Loucy (cell line): ENCODE results near the gene OGDH.

Experiments used
- H2AFZ ChIP-seq: fragments of 200-600 bp; sonication (generic); 2 replicates; pipeline ENCODE4 v1.6.0; 2016; ENCODE audit warnings: antibody characterized with exemption, mild to moderate bottlenecking, low read length, moderate library complexity
- H3F3A ChIP-seq: fragments of 200-600 bp; 2 replicates; pipeline ENCODE4 v1.6.0; 2016; ENCODE audit warnings: antibody characterized with exemption, low read depth, mild to moderate bottlenecking
- H3K27me3 ChIP-seq: fragments of 200-600 bp; sonication (generic); 2 replicates; pipeline ENCODE4 v1.6.1; 2014; ENCODE audit warnings: low read length, mild to moderate bottlenecking; ENCODE audit not compliant: insufficient read depth, poor library complexity, severe bottlenecking
- H3K36me3 ChIP-seq: fragments of 200-600 bp; sonication (generic); 2 replicates; pipeline ENCODE4 v1.6.1; 2016; ENCODE audit warnings: low read length; ENCODE audit not compliant: insufficient read depth
- H3K4me1 ChIP-seq: fragments of 200-600 bp; sonication (generic); 2 replicates; pipeline ENCODE4 v1.5.1; 2014; ENCODE audit warnings: low read length, mild to moderate bottlenecking; ENCODE audit not compliant: insufficient read depth, poor library complexity, severe bottlenecking
- H3K4me2 ChIP-seq: fragments of 200-600 bp; sonication (generic); 2 replicates; pipeline ENCODE4 v1.6.0; 2014; ENCODE audit warnings: antibody characterized with exemption, low read length, low read depth, mild to moderate bottlenecking; ENCODE audit not compliant: poor library complexity, severe bottlenecking
- H3K4me3 ChIP-seq: fragments of 200-600 bp; sonication (generic); 2 replicates; pipeline ENCODE4 v1.5.1; 2014; ENCODE audit warnings: low read length, mild to moderate bottlenecking, mixed read lengths; ENCODE audit not compliant: poor library complexity, severe bottlenecking
- H3K79me2 ChIP-seq: fragments of 200-600 bp; sonication (generic); 2 replicates; pipeline ENCODE4 v1.6.1; 2014; ENCODE audit warnings: low read length; ENCODE audit not compliant: insufficient read depth
- H3K9ac ChIP-seq: fragments of 200-600 bp; sonication (generic); 2 replicates; pipeline ENCODE4 v1.6.0; 2014; ENCODE audit warnings: mild to moderate bottlenecking, low read depth, low read length, moderate library complexity; ENCODE audit not compliant: poor library complexity, severe bottlenecking
- H3K9me2 ChIP-seq: fragments of 200-600 bp; sonication (generic); replicated peaks from 2 replicates; pipeline ENCODE4 v1.6.1; 2016; ENCODE audit warnings: low read depth, low read length, mixed read lengths
- H3K9me3 ChIP-seq: fragments of 200-600 bp; sonication (generic); 2 replicates; pipeline ENCODE4 v1.6.1; 2014; ENCODE audit warnings: mild to moderate bottlenecking, antibody characterized with exemption, low read length, low read depth; ENCODE audit not compliant: insufficient read depth
- H4K20me1 ChIP-seq: fragments of 200-600 bp; sonication (generic); 2 replicates; pipeline ENCODE4 v1.6.0; 2014; ENCODE audit warnings: antibody characterized with exemption, low read length, mild to moderate bottlenecking; ENCODE audit not compliant: insufficient read depth, poor library complexity, severe bottlenecking
- CTCF ChIP-seq: fragments of 200-600 bp; sonication (generic); conservative IDR thresholded peaks from 2 replicates; pipeline ENCODE4 v1.5.1; 2014; ENCODE audit warnings: mild to moderate bottlenecking, antibody characterized with exemption, low read length
- EZH2phosphoT487 ChIP-seq: fragments of 200-600 bp; IDR thresholded peaks from 2 replicates; pipeline ENCODE4 v1.6.1; 2018; ENCODE audit warnings: antibody characterized with exemption, mild to moderate bottlenecking, moderate library complexity, borderline replicate concordance

OGDH gene

GRCh38 chr7:44665531-44666213 lies 59.2 kb downstream of the OGDH start:
- Histone ChIP-seq H3K79me2 (no peaks in the 10 kb centered on the region), H2AFZ (no peak overlapping the region), H3F3A (no peaks in the 10 kb centered on the region), H3K4me2 (no peak overlapping the region), H3K9me2 (no peaks in the 10 kb centered on the region), H3K4me3 (no peak overlapping the region), H3K4me1 (no peaks in the 10 kb centered on the region), H3K36me3 (peaks cover 24% of the 10 kb centered on the region; the same call in 1 of the 2 replicates), H3K9me3 (peaks cover 5% of the 10 kb centered on the region; the same call in 1 of the 2 replicates), H4K20me1 (no peaks in the 10 kb centered on the region), H3K27me3 (no peaks in the 10 kb centered on the region), H3K9ac (no peak overlapping the region)
- TF ChIP-seq CTCF: no peak

- Histone ChIP-seq H3K79me2 (no peaks in the 10 kb centered on the region), H3K9me3 (no peaks in the 10 kb centered on the region), H3K9me2 (no peaks in the 10 kb centered on the region), H3K4me3 (no peak overlapping the region), H3K4me1 (no peaks in the 10 kb centered on the region), H4K20me1 (no peaks in the 10 kb centered on the region), H2AFZ (no peak overlapping the region), H3K36me3 (peaks cover 20% of the 10 kb centered on the region; the same call in 1 of the 2 replicates), H3K4me2 (no peak overlapping the region), H3F3A (no peaks in the 10 kb centered on the region), H3K9ac (no peak overlapping the region), H3K27me3 (no peaks in the 10 kb centered on the region)
- no peak for TF ChIP-seq EZH2phosphoT487
- TF ChIP-seq CTCF: no peak
Measured at GRCh38 chr7:44666566-44666965, 60.1 kb downstream of the OGDH start.

- H3K4me2 ChIP-seq: no peak overlapping the region
- peaks cover 20% of the 10 kb centered on the region; the same call in 1 of the 2 replicates for H3K36me3 ChIP-seq
- no peak overlapping the region for H3K9ac ChIP-seq
- no peaks in the 10 kb centered on the region for H4K20me1 ChIP-seq
- H3K4me3 ChIP-seq: no peak overlapping the region
- H3K4me1 ChIP-seq: no peaks in the 10 kb centered on the region
- no peaks in the 10 kb centered on the region for H3K27me3 ChIP-seq
- H3K9me3 ChIP-seq: no peaks in the 10 kb centered on the region
- TF ChIP-seq CTCF (no peak), EZH2phosphoT487 (no peak)
- no peaks in the 10 kb centered on the region for H3F3A ChIP-seq
- no peak overlapping the region for H2AFZ ChIP-seq
- H3K9me2 ChIP-seq: no peaks in the 10 kb centered on the region
- H3K79me2 ChIP-seq: no peaks in the 10 kb centered on the region
Measured at GRCh38 chr7:44667190-44667589, 60.8 kb downstream of the OGDH start.
